RKO (cell line): ENCODE data around the gene PRRT1.
"Not testable (repeated sequence)": the region's sequence is repeated elsewhere in the genome, so short reads cannot be mapped to it uniquely, and the experiment has no call there.

Experiments
- DNase-seq: peaks from one replicate; pipeline ENCODE4 v3.0.0-alpha.2; 2016; ENCODE audit warnings: low spot score

Gene PRRT1

GRCh38 chr6:32151863-32152768 lies at the start of gene PRRT1:
Gene PRRT1 (minus strand): TSS chr6:32151939. CDS start chr6:32151827, 112 bp downstream.
- no peak for DNase-seq

- DNase-seq = no peak
Observed at GRCh38 chr6:32200711-32201475, 49.2 kb upstream of the PRRT1 start.

GRCh38 chr6:32198866-32199265 lies 47.1 kb upstream of the PRRT1 start:
- no peak for DNase-seq

GRCh38 chr6:32198345-32198696 lies 46.6 kb upstream of the PRRT1 start:
- no peak for DNase-seq

- no peak for DNase-seq
Observed at GRCh38 chr6:32196682-32197616, 45.2 kb upstream of the PRRT1 start.

GRCh38 chr6:32195902-32196681 lies 44.4 kb upstream of the PRRT1 start:
- DNase-seq = peak; percentile 76

GRCh38 chr6:32195652-32195901 lies 43.8 kb upstream of the PRRT1 start:
- DNase-seq = peak; percentile 100

- peak; percentile 78 for DNase-seq
Observed at GRCh38 chr6:32194825-32195651, 43.3 kb upstream of the PRRT1 start.

- no peak for DNase-seq
Observed at GRCh38 chr6:32194388-32194787, 42.6 kb upstream of the PRRT1 start.

- not testable (repeated sequence) for DNase-seq
Observed at GRCh38 chr6:32193096-32193495, 41.4 kb upstream of the PRRT1 start.

GRCh38 chr6:32192608-32193039 lies 40.9 kb upstream of the PRRT1 start, which contains the start of gene GPSM3:
Gene GPSM3 (minus strand): TSS chr6:32192643. CDS start chr6:32192513, 130 bp downstream.
- DNase-seq = no peak

- no peak for DNase-seq
Observed at GRCh38 chr6:32191696-32192607, 40.2 kb upstream of the PRRT1 start.

GRCh38 chr6:32190911-32191677 lies 39.4 kb upstream of the PRRT1 start:
- DNase-seq = no peak

GRCh38 chr6:32190054-32190851 lies 38.5 kb upstream of the PRRT1 start, which contains the start of gene PBX2:
Gene PBX2 (minus strand): TSS chr6:32190202. CDS start chr6:32189915, 287 bp downstream.
- DNase-seq = peak; percentile 83

- no peak for DNase-seq
Observed at GRCh38 chr6:32189742-32190053, 38.0 kb upstream of the PRRT1 start.

GRCh38 chr6:32189069-32189741 lies 37.5 kb upstream of the PRRT1 start:
- DNase-seq = no peak

GRCh38 chr6:32188381-32189068 lies 36.8 kb upstream of the PRRT1 start:
- DNase-seq = no peak
